ENCODE data around the gene IRGC.

IRGC gene

GRCh38 chr19:43691755-43692154 lies 24.1 kb upstream of the IRGC start:
- no peak for DNase-seq (ENCODE audit: low spot score)

- DNase-seq (ENCODE audit: low spot score) = no peak
Observed at GRCh38 chr19:43692385-43692784, 23.5 kb upstream of the IRGC start.

GRCh38 chr19:43692877-43693276 lies 23.0 kb upstream of the IRGC start:
- DNase-seq (ENCODE audit: low spot score) = no peak

GRCh38 chr19:43694553-43694952 lies 21.3 kb upstream of the IRGC start:
- no peak for DNase-seq (ENCODE audit: low spot score)

- DNase-seq (ENCODE audit: low spot score) = no peak
Observed at GRCh38 chr19:43695985-43696704, 19.7 kb upstream of the IRGC start.

- no peak for DNase-seq (ENCODE audit: low spot score)
Observed at GRCh38 chr19:43697295-43697694, 18.6 kb upstream of the IRGC start.

- no peak for DNase-seq (ENCODE audit: low spot score)
Observed at GRCh38 chr19:43699506-43700394, 16.1 kb upstream of the IRGC start.

- DNase-seq (ENCODE audit: low spot score) = no peak
Observed at GRCh38 chr19:43700395-43701000, 15.4 kb upstream of the IRGC start.

- DNase-seq (ENCODE audit: low spot score) = no peak
Observed at GRCh38 chr19:43704002-43704705, 11.7 kb upstream of the IRGC start.

- no peak for DNase-seq (ENCODE audit: low spot score)
Observed at GRCh38 chr19:43705729-43706128, 10.1 kb upstream of the IRGC start.

GRCh38 chr19:43707158-43707712 lies 8.6 kb upstream of the IRGC start:
- DNase-seq (ENCODE audit: low spot score) = no peak

GRCh38 chr19:43708716-43709115 lies 7.2 kb upstream of the IRGC start:
- no peak for DNase-seq (ENCODE audit: low spot score)

- no peak for DNase-seq (ENCODE audit: low spot score)
Observed at GRCh38 chr19:43711751-43712355, 4.0 kb upstream of the IRGC start.

GRCh38 chr19:43713208-43713607 lies 2.7 kb upstream of the IRGC start:
- no peak for DNase-seq (ENCODE audit: low spot score)

- no peak for DNase-seq (ENCODE audit: low spot score)
Observed at GRCh38 chr19:43718627-43719377, 2.9 kb downstream of the IRGC start.

GRCh38 chr19:43719378-43719868 lies 3.5 kb downstream of the IRGC start:
- no peak for DNase-seq (ENCODE audit: low spot score)

GRCh38 chr19:43719918-43720317 lies 4.0 kb downstream of the IRGC start:
- no peak for DNase-seq (ENCODE audit: low spot score)

GRCh38 chr19:43720936-43721335 lies 5.1 kb downstream of the IRGC start:
- no peak for DNase-seq (ENCODE audit: low spot score)

- no peak for DNase-seq (ENCODE audit: low spot score)
Observed at GRCh38 chr19:43721469-43722048, 5.7 kb downstream of the IRGC start.

GRCh38 chr19:43723588-43723987 lies 7.7 kb downstream of the IRGC start:
- no peak for DNase-seq (ENCODE audit: low spot score)

All from COLO829 (cell line).